OCI-LY3 (cell line): ENCODE results near the gene PDK2.

ENCODE experiments used
- H2AFZ ChIP-seq: fragments of 200-600, 300-600 bp; shearing (Covaris generic); 2 replicates; pipeline ENCODE4 v1.6.0; 2014; ENCODE audit warnings: antibody characterized with exemption, low read depth, low read length
- H3K27ac ChIP-seq: fragments of 200-600, 300-600 bp; sonication (generic); 2 replicates; pipeline ENCODE4 v1.5.1; 2014; ENCODE audit warnings: mild to moderate bottlenecking, low read length, moderate library complexity, mixed read lengths
- H3K27me3 ChIP-seq: fragments of 200-600, 300-600 bp; sonication (generic); 2 replicates; pipeline ENCODE4 v1.6.1; 2014; ENCODE audit warnings: low read depth, low read length, mixed read lengths
- H3K36me3 ChIP-seq: fragments of 200-600, 300-600 bp; sonication (generic); replicated peaks from 2 replicates; pipeline ENCODE3; 2014; ENCODE audit warnings: low read depth, low read length, mixed read lengths
- H3K4me1 ChIP-seq: fragments of 300-600, 200-600 bp; sonication (generic); 2 replicates; pipeline ENCODE4 v1.6.1; 2014; ENCODE audit warnings: low read length, mixed read lengths
- H3K4me2 ChIP-seq: fragments of 200-600, 300-600 bp; sonication (generic); 2 replicates; pipeline ENCODE4 v1.6.1; 2014; ENCODE audit warnings: low read length, mixed read lengths
- H3K4me3 ChIP-seq: fragments of 300-600, 200-600 bp; sonication (generic); 2 replicates; pipeline ENCODE4 v1.5.1; 2014; ENCODE audit warnings: antibody characterized with exemption, mild to moderate bottlenecking, low read length, moderate library complexity
- H3K79me2 ChIP-seq: fragments of 300-600, 200-600 bp; shearing (Covaris generic); 2 replicates; pipeline ENCODE4 v1.6.1; 2014; ENCODE audit warnings: mild to moderate bottlenecking, low read length, mixed read lengths
- H3K9ac ChIP-seq: fragments of 300-600, 200-600 bp; shearing (Covaris generic); 2 replicates; pipeline ENCODE4 v1.6.0; 2014; ENCODE audit warnings: mild to moderate bottlenecking, low read length, moderate library complexity
- H3K9me3 ChIP-seq: fragments of 200-600, 300-600 bp; shearing (Covaris generic); 2 replicates; pipeline ENCODE4 v1.6.1; 2014; ENCODE audit warnings: low read length, mixed read lengths; ENCODE audit not compliant: insufficient read depth
- H4K20me1 ChIP-seq: fragments of 200-600, 300-600 bp; sonication (generic); 2 replicates; pipeline ENCODE4 v1.6.1; 2016; ENCODE audit warnings: low read length, mixed read lengths; ENCODE audit not compliant: insufficient read depth
- EZH2phosphoT487 ChIP-seq: fragments of 200-600 bp; shearing (Covaris generic); IDR thresholded peaks from 2 replicates; pipeline ENCODE4 v1.6.1; 2018; ENCODE audit warnings: antibody characterized with exemption, mixed run types, low read depth
- TF ChIP-seq, protein P1 (sequence below): fragments of 200-600, 300-600 bp; sonication (generic); IDR thresholded peaks from 2 replicates; pipeline ENCODE4 v1.5.1; 2014; ENCODE audit warnings: antibody characterized with exemption, low read length, low read depth

Gene PDK2

DNA sequence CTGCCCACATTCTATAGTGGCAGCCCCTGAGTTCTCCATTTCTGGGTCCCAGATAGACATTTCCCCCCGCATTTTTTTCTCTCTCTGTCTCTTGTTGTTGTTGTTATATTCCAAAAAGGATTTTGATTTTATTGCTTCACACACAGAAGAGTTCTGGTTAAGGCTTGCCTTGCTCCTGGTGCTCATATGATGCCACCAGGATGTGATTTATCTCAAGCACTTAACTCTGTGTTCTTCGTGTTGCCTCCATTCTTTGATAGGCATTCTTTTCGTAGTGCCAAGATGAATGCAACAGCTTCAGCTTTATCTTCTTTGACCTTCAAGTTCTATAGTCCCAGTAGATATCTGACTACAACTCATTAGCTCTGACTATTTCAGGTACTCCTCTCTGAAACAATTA, 30.1 kb upstream of the PDK2 start:
- Histone ChIP-seq H3K79me2 (no peaks in the 10 kb centered on the region), H3K27ac (no peak overlapping the region), H2AFZ (no peak overlapping the region), H4K20me1 (no peaks in the 10 kb centered on the region), H3K4me2 (no peak overlapping the region), H3K27me3 (no peaks in the 10 kb centered on the region), H3K9ac (no peak overlapping the region), H3K4me1 (peaks cover 5% of the 10 kb centered on the region; the same call in 1 of the 2 replicates), H3K4me3 (no peak overlapping the region), H3K9me3 (no peaks in the 10 kb centered on the region), H3K36me3 (no peaks in the 10 kb centered on the region)
- no peak for TF ChIP-seq EZH2phosphoT487
- TF ChIP-seq, protein P1, sequence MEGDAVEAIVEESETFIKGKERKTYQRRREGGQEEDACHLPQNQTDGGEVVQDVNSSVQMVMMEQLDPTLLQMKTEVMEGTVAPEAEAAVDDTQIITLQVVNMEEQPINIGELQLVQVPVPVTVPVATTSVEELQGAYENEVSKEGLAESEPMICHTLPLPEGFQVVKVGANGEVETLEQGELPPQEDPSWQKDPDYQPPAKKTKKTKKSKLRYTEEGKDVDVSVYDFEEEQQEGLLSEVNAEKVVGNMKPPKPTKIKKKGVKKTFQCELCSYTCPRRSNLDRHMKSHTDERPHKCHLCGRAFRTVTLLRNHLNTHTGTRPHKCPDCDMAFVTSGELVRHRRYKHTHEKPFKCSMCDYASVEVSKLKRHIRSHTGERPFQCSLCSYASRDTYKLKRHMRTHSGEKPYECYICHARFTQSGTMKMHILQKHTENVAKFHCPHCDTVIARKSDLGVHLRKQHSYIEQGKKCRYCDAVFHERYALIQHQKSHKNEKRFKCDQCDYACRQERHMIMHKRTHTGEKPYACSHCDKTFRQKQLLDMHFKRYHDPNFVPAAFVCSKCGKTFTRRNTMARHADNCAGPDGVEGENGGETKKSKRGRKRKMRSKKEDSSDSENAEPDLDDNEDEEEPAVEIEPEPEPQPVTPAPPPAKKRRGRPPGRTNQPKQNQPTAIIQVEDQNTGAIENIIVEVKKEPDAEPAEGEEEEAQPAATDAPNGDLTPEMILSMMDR: no peak

GRCh38 chr17:50066995-50067394, 28.2 kb upstream of the PDK2 start:
- H2AFZ ChIP-seq: no peak overlapping the region
- no peak overlapping the region for H3K4me3 ChIP-seq
- no peak overlapping the region for H3K4me2 ChIP-seq
- no peak overlapping the region for H3K27ac ChIP-seq
- TF ChIP-seq, protein P1: no peak
- no peak for TF ChIP-seq EZH2phosphoT487
- no peaks in the 10 kb centered on the region for H3K4me1 ChIP-seq
- no peaks in the 10 kb centered on the region for H3K79me2 ChIP-seq
- no peaks in the 10 kb centered on the region for H3K27me3 ChIP-seq
- no peaks in the 10 kb centered on the region for H3K9me3 ChIP-seq
- no peak overlapping the region for H3K9ac ChIP-seq
- H3K36me3 ChIP-seq: peaks cover 5% of the 10 kb centered on the region
- no peaks in the 10 kb centered on the region for H4K20me1 ChIP-seq

- Histone ChIP-seq H3K27ac (no peak overlapping the region), H4K20me1 (no peaks in the 10 kb centered on the region), H3K36me3 (peaks cover 5% of the 10 kb centered on the region), H3K4me1 (no peaks in the 10 kb centered on the region), H2AFZ (no peak overlapping the region), H3K79me2 (no peaks in the 10 kb centered on the region), H3K9me3 (no peaks in the 10 kb centered on the region), H3K9ac (no peak overlapping the region), H3K27me3 (no peaks in the 10 kb centered on the region), H3K4me3 (no peak overlapping the region), H3K4me2 (no peak overlapping the region)
- TF ChIP-seq EZH2phosphoT487: no peak
- TF ChIP-seq, protein P1: no peak
Observed at GRCh38 chr17:50067996-50068395, 27.2 kb upstream of the PDK2 start.

DNA sequence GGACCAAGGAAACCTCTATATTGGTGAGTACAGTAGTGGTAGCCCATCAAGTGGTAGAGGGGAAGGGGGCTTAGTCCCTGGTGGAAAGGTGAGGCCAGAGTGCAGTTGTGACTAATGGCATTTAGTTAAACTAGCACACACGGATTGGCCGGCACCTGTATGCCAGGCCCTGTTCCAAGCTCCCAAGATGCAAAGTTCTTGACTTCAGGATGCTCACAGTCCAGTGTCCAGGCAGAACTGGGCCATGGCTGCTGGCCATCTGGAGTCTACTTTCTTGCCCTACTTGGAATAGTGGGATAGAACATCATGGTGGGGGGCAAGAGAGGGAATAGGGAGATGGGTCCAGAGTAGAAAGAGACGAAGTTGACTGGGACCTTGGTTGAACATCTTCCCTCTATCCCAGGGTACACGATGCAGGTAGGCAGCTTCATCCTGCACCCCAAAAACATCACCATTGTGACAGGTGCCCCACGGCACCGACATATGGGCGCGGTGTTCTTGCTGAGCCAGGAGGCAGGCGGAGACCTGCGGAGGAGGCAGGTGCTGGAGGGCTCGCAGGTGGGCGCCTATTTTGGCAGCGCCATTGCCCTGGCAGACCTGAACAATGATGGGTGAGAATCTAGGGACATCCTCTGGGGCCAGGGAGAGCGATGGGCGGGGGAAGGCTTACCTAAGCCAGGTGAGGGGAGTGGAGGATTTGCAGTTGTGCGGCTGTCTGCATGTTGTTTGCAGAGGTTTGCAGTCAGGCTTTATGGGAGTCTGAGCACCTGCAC, 24.1 kb upstream of the PDK2 start:
- Histone ChIP-seq H3K79me2 (no peaks in the 10 kb centered on the region), H3K36me3 (peaks cover 5% of the 10 kb centered on the region), H4K20me1 (no peaks in the 10 kb centered on the region)

More for the DNA sequence above, 24.1 kb upstream of the PDK2 start:
- H2AFZ ChIP-seq: no peak overlapping the region
- H3K9me3 ChIP-seq: no peaks in the 10 kb centered on the region
- H3K9ac ChIP-seq: no peak overlapping the region
- H3K27me3 ChIP-seq: no peaks in the 10 kb centered on the region
- H3K4me2 ChIP-seq: no peak overlapping the region
- H3K27ac ChIP-seq: no peak overlapping the region
- no peak for TF ChIP-seq EZH2phosphoT487
- TF ChIP-seq, protein P1: no peak
- no peaks in the 10 kb centered on the region for H3K4me1 ChIP-seq
- H3K4me3 ChIP-seq: no peak overlapping the region
